ENCODE results near the gene EBF3. TPM values are rescaled to one million over a fixed set of nuclear protein-coding genes. Genes with fewer than 3 reads are reported as not detected.

Gene EBF3
- total RNA-seq, 1 donor = 31.8 TPM

DNA sequence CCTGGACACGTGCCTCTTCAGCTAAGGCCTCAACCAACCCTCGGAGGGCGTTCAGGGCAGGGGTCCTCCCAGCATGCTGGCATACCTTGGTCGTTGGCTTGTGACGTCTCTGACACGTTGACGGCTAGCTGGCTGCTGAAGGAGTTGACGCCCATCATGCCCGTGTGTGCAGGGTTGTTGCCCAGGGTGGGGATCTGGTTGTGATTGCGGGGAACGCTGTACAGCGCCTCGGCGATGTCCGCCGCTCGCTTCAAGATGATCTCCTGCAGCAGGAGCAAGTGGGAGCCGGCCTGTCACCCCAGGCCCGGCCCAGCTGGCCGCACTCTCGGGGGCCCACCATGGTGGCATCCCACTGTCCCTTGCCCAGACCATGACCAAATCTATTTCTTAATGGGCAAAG is 122.0 kb downstream of the EBF3 start:
- H3K36me3 ChIP-seq (ENCODE audit: insufficient read depth, low read length) = peaks cover 74% of the 10 kb centered on the region
- H3K79me2 ChIP-seq (ENCODE audit: insufficient read depth, low read length) = no peaks in the 10 kb centered on the region
- no peak overlapping the region for H3K27ac ChIP-seq (ENCODE audit: low read depth, low read length)
- peak; percentile 50 for DNase-seq (ENCODE audit: insufficient read length, low spot score, missing footprints)
- H3K27me3 ChIP-seq (ENCODE audit: insufficient read depth, low read length) = no peaks in the 10 kb centered on the region
- TF ChIP-seq, protein P1, sequence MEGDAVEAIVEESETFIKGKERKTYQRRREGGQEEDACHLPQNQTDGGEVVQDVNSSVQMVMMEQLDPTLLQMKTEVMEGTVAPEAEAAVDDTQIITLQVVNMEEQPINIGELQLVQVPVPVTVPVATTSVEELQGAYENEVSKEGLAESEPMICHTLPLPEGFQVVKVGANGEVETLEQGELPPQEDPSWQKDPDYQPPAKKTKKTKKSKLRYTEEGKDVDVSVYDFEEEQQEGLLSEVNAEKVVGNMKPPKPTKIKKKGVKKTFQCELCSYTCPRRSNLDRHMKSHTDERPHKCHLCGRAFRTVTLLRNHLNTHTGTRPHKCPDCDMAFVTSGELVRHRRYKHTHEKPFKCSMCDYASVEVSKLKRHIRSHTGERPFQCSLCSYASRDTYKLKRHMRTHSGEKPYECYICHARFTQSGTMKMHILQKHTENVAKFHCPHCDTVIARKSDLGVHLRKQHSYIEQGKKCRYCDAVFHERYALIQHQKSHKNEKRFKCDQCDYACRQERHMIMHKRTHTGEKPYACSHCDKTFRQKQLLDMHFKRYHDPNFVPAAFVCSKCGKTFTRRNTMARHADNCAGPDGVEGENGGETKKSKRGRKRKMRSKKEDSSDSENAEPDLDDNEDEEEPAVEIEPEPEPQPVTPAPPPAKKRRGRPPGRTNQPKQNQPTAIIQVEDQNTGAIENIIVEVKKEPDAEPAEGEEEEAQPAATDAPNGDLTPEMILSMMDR (IDR thresholded peaks at IDR 0.05; ENCODE audit: extremely low read depth, low read depth, low read length) = no peak
- H3K4me3 ChIP-seq (ENCODE audit: insufficient read depth, low read length) = no peak overlapping the region
- no peak overlapping the region for H3K4me2 ChIP-seq (ENCODE audit: insufficient read depth, low read length)
- H4K20me1 ChIP-seq (ENCODE audit: insufficient read depth, low read length) = no peaks in the 10 kb centered on the region
- no peaks in the 10 kb centered on the region for H3K9me3 ChIP-seq (ENCODE audit: low read depth, low read length)
- no peak overlapping the region for H2AFZ ChIP-seq (ENCODE audit: low read length)
- no peaks in the 10 kb centered on the region for H3K4me1 ChIP-seq (ENCODE audit: insufficient read depth, low read length)

DNA sequence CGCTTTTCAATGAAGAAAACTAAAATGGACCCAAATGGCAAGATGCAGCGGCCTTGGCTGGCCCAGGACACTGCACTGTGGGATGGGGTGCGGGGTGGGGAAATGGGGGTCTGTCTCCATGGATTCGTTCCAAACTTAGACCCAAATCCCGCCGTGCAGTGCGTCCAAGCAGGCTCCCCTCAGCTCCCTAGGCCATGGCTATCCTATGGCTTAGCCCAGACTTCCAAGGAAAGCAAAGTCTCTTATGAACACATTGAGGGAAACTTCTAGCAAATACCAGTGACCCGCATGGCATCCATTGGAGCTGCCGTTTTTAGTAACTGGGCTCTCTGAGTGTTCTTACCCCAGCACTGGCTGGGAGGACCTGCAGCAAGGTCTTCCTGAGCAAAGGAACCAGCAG is 122.5 kb downstream of the EBF3 start:
- Histone ChIP-seq H3K4me1 (ENCODE audit: insufficient read depth, low read length) (no peaks in the 10 kb centered on the region), H3K27ac (ENCODE audit: low read depth, low read length) (no peak overlapping the region), H3K9me3 (ENCODE audit: low read depth, low read length) (no peaks in the 10 kb centered on the region), H4K20me1 (ENCODE audit: insufficient read depth, low read length) (no peaks in the 10 kb centered on the region), H3K4me2 (ENCODE audit: insufficient read depth, low read length) (no peak overlapping the region), H2AFZ (ENCODE audit: low read length) (no peak overlapping the region), H3K36me3 (ENCODE audit: insufficient read depth, low read length) (peaks cover 70% of the 10 kb centered on the region), H3K4me3 (ENCODE audit: insufficient read depth, low read length) (no peak overlapping the region), H3K27me3 (ENCODE audit: insufficient read depth, low read length) (no peaks in the 10 kb centered on the region), H3K79me2 (ENCODE audit: insufficient read depth, low read length) (no peaks in the 10 kb centered on the region)
- no peak for DNase-seq (ENCODE audit: insufficient read length, low spot score, missing footprints)
- TF ChIP-seq, protein P1 (IDR thresholded peaks at IDR 0.05; ENCODE audit: extremely low read depth, low read depth, low read length) = no peak

DNA sequence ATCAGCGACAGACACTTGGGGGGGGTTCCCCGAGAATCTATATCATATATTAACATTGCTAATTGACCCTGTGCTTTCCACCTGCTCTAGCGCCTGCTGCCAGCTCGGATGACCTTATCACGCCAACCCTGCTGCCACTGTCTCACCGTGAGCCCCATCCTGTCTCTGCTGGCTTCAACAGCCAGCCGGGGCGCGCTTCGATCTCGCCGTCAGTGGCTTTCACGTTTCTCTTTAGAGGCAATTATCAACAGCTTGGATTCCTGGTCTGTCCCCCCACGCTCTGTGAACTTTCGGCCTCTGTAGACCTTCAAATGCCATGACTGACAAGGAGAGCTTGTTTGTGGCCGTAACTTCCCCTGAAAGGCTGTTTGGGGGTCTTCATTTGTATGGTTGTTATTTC is 123.0 kb downstream of the EBF3 start:
- Histone ChIP-seq H3K79me2 (ENCODE audit: insufficient read depth, low read length) (no peaks in the 10 kb centered on the region), H3K27me3 (ENCODE audit: insufficient read depth, low read length) (no peaks in the 10 kb centered on the region), H3K27ac (ENCODE audit: low read depth, low read length) (no peak overlapping the region), H4K20me1 (ENCODE audit: insufficient read depth, low read length) (no peaks in the 10 kb centered on the region), H3K36me3 (ENCODE audit: insufficient read depth, low read length) (peaks cover 65% of the 10 kb centered on the region), H3K4me3 (ENCODE audit: insufficient read depth, low read length) (no peak overlapping the region), H3K9me3 (ENCODE audit: low read depth, low read length) (no peaks in the 10 kb centered on the region), H3K4me1 (ENCODE audit: insufficient read depth, low read length) (no peaks in the 10 kb centered on the region), H2AFZ (ENCODE audit: low read length) (no peak overlapping the region), H3K4me2 (ENCODE audit: insufficient read depth, low read length) (no peak overlapping the region)
- TF ChIP-seq, protein P1 (IDR thresholded peaks at IDR 0.05; ENCODE audit: extremely low read depth, low read depth, low read length) = no peak
- no peak for DNase-seq (ENCODE audit: insufficient read length, low spot score, missing footprints)

DNA sequence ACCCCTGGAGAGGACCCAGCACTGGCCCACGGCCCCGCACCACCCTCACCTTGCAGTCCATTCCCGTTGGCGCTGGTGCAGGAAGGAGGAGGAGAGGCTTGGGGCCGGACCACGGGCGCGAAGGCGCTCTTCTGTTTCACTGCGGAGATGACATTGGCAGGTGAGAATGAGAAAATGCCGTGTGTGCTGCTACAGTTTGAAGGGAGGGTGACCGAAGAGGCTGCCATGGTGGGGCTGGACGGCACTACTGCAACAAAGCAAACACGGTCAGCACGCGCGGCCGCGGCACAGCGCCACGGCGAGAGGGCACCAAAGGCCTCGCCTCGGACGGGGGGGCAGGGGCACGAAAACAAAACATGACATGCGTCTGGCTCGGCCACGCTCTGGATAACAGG is 123.9 kb downstream of the EBF3 start:
- no peaks in the 10 kb centered on the region for H3K4me1 ChIP-seq (ENCODE audit: insufficient read depth, low read length)
- no peak overlapping the region for H3K4me2 ChIP-seq (ENCODE audit: insufficient read depth, low read length)
- no peak overlapping the region for H3K27ac ChIP-seq (ENCODE audit: low read depth, low read length)
- no peak overlapping the region for H3K4me3 ChIP-seq (ENCODE audit: insufficient read depth, low read length)
- no peaks in the 10 kb centered on the region for H3K27me3 ChIP-seq (ENCODE audit: insufficient read depth, low read length)
- no peaks in the 10 kb centered on the region for H4K20me1 ChIP-seq (ENCODE audit: insufficient read depth, low read length)
- DNase-seq (ENCODE audit: insufficient read length, low spot score, missing footprints) = no peak
- peaks cover 61% of the 10 kb centered on the region for H3K36me3 ChIP-seq (ENCODE audit: insufficient read depth, low read length)
- H3K79me2 ChIP-seq (ENCODE audit: insufficient read depth, low read length) = no peaks in the 10 kb centered on the region
- no peak overlapping the region for H2AFZ ChIP-seq (ENCODE audit: low read length)
- TF ChIP-seq, protein P1 (IDR thresholded peaks at IDR 0.05; ENCODE audit: extremely low read depth, low read depth, low read length) = no peak
- H3K9me3 ChIP-seq (ENCODE audit: low read depth, low read length) = no peaks in the 10 kb centered on the region

Data from osteoblast (primary cell).